C4-2B (cell line): Measurements from ENCODE around the gene RNF213.
A peak's percentile ranks its signal among the peaks of the same experiment; 100 is the strongest.

Experiments
- CTCF ChIP-seq: fragments of 450-650 bp; conservative IDR thresholded peaks from 2 replicates; pipeline ENCODE4 v1.5.1; 2017; ENCODE audit warnings: mild to moderate bottlenecking
- ZFX ChIP-seq: fragments of 450-650 bp; IDR thresholded peaks from 2 replicates; pipeline ENCODE4 v1.6.1; 2017

- TF ChIP-seq CTCF (no peak), ZFX (peak; percentile 81; the same call in 1 of the 2 replicates)
These were observed 17.4 kb downstream of the RNF213 start for GRCh38 chr17:80277751-80278671.
